PC-3 (cell line): ENCODE measurements around the gene ADAM11.

Experiments
- CTCF ChIP-seq: fragments of 300-600 bp; sonication (generic); conservative IDR thresholded peaks from 2 replicates; pipeline ENCODE4 v1.5.1; 2017; ENCODE audit warnings: antibody characterized with exemption, low read depth, mild to moderate bottlenecking, low read length
- EZH2phosphoT487 ChIP-seq: fragments of 300-600 bp; sonication (generic); IDR thresholded peaks from 2 replicates; pipeline ENCODE4 v1.6.1; 2018; ENCODE audit warnings: mild to moderate bottlenecking, antibody characterized with exemption, low read length, borderline replicate concordance

DNA sequence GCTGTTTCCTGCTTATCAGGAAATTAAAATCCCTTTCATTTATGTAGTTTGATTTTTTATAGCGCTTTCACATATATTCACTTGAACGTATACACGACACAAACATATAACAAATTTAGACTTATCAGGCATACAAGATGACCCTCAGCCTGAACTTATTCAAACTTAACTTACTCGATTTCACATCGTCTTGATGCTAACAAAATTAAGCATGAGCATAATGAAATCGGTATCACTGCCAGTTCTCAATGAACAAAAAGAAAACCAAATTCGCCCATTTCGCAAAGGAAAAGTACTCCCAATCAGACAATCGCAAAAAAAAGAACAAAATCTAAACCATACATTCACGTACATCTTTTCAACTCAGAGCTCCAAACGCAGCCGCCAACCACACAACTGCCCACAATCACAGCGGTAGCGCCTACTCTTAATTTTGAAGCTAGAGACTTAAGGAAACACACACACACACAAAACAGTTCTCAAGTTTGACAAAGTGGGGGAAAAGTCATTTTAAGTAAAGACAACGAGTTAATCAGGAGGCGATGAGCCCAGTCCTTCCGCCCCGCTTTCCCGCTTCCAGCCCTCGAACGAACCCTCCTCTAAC is 70.2 kb downstream of the ADAM11 start:
- TF ChIP-seq CTCF = no peak
- TF ChIP-seq EZH2phosphoT487 = no peak
